ENCODE data around the gene ASPSCR1. TPM values are rescaled to one million over a fixed set of nuclear protein-coding genes. Genes with fewer than 3 reads are reported as not detected.
A peak's percentile ranks its signal among the peaks of the same experiment; 100 is the strongest.

Gene ASPSCR1
- total and polyA plus RNA-seq, 2 of the 13 experiments (the other 11 are each of a cell fraction or from before 2014, with no cell fraction given) = 274 to 314 TPM

- TF ChIP-seq ARID3A (IDR thresholded peaks at IDR 0.05; ENCODE audit: low read depth, low read length) = no peak
- TF ChIP-seq ZFY (CRISPR knock-in tag; IDR thresholded peaks at IDR 0.05) = peak; percentile 87
- TF ChIP-seq MTF1 (CRISPR knock-in tag; IDR thresholded peaks at IDR 0.05) = no peak
- TF ChIP-seq ZNF816 (CRISPR knock-in tag; IDR thresholded peaks at IDR 0.05; ENCODE audit: borderline replicate concordance) = no peak
- TF ChIP-seq ZNF547 (CRISPR knock-in tag; IDR thresholded peaks at IDR 0.05) = peak; percentile 93
- peak; percentile 63; the same call in 1 of the 2 replicates for TF ChIP-seq TSC22D2 (CRISPR knock-in tag; IDR thresholded peaks at IDR 0.05; ENCODE audit: borderline replicate concordance)
- TF ChIP-seq RBM22 (optimal IDR thresholded peaks at IDR 0.05; ENCODE audit: low read length) = peak; percentile 63
- peak; percentile 91 for TF ChIP-seq TEAD3 (CRISPR knock-in tag; optimal IDR thresholded peaks at IDR 0.05; ENCODE audit: borderline replicate concordance)
- TF ChIP-seq SCMH1 (CRISPR knock-in tag; IDR thresholded peaks at IDR 0.05; ENCODE audit: borderline replicate concordance) = no peak
- TF ChIP-seq, protein P1, sequence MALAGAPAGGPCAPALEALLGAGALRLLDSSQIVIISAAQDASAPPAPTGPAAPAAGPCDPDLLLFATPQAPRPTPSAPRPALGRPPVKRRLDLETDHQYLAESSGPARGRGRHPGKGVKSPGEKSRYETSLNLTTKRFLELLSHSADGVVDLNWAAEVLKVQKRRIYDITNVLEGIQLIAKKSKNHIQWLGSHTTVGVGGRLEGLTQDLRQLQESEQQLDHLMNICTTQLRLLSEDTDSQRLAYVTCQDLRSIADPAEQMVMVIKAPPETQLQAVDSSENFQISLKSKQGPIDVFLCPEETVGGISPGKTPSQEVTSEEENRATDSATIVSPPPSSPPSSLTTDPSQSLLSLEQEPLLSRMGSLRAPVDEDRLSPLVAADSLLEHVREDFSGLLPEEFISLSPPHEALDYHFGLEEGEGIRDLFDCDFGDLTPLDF (CRISPR knock-in tag; IDR thresholded peaks at IDR 0.05) = no peak
- TF ChIP-seq RFX3 (CRISPR knock-in tag; IDR thresholded peaks at IDR 0.05) = no peak
- TF ChIP-seq ZNF276 (CRISPR knock-in tag; IDR thresholded peaks at IDR 0.05; ENCODE audit: low read depth) = 0 out of 2 replicates have a peak, but pooled peaks have one; percentile 26
- no peak for TF ChIP-seq PRDM4 (CRISPR knock-in tag; IDR thresholded peaks at IDR 0.05; ENCODE audit: borderline replicate concordance)
- TF ChIP-seq RFXAP (CRISPR knock-in tag; IDR thresholded peaks at IDR 0.05; ENCODE audit: borderline replicate concordance) = no peak; the same call in 1 of the 2 replicates
- TF ChIP-seq CBX5 (CRISPR knock-in tag; IDR thresholded peaks at IDR 0.05; ENCODE audit: borderline replicate concordance) = peak; percentile 87; the same call in 1 of the 2 replicates
- TF ChIP-seq NR0B2 (CRISPR knock-in tag; IDR thresholded peaks at IDR 0.05) = peak; percentile 94
- TF ChIP-seq XBP1 (CRISPR knock-in tag; IDR thresholded peaks at IDR 0.05) = no peak
- no peak for TF ChIP-seq ZNF703 (CRISPR knock-in tag; IDR thresholded peaks at IDR 0.05; ENCODE audit: borderline replicate concordance)
Observed at GRCh38 chr17:82003411-82004381, 26.3 kb downstream of the ASPSCR1 start (continued).
